ENCODE results near the gene TMEM9B. TPM values are rescaled to one million over a fixed set of nuclear protein-coding genes. Genes with fewer than 3 reads are reported as not detected.

TMEM9B gene
- total and polyA plus RNA-seq, 5 donors from 2014 or later = 38.7 to 147 (median 111) TPM

DNA sequence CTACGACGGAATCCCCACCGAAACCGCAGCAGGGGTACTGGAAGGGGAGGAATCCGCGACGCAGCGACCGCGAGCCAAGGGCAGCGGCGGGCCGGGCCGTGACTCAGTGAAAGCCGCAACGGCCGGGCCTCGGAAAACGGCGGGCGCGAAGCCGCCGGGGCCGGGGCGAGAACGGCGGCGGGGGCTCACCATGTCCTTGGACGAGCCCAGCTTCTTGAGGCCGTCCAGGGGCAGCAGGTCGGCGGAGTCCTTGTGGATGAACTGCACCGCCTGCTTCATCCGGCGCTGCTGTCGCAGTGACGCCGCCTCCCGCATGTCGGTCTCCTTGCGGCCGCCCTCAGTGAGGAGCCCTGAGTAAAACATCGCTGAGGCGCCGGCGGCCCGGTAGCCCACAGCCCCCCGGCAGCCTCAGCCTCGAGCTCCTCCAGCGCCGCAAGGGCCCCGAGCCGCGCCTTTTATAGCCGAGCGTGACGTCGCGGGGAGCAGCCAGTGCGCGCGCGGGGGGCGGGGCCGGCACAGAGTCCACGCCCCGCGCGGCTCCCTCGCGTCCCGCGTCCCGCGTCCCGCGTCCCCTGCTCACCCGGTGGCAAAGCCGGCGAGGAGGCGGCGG lies 39.4 kb upstream of the TMEM9B start, which contains the start of gene NRIP3:
Gene NRIP3 (minus strand): TSS at position 429 of the 610 bp plus-strand sequence. CDS start 66 bp downstream, at position 363.
- H3K27me3 Mint-ChIP-seq = peaks cover 80% of the 10 kb centered on the region
- H3K36me3 ChIP-seq (ENCODE audit: control insufficient read depth, insufficient read depth, low read length) = no peaks in the 10 kb centered on the region
- H3K27me3 ChIP-seq (ENCODE audit: control insufficient read depth, insufficient read depth, low read length) = peaks cover 58% of the 10 kb centered on the region
- peak; percentile 69 to 70 for ATAC-seq (ENCODE audit: low read depth in 2 of 2)
- no peaks in the 10 kb centered on the region for H3K9me3 ChIP-seq (ENCODE audit: control insufficient read depth in 2 of 2, low read length in 2 of 2)
- H3K9me3 Mint-ChIP-seq = peaks cover 0 to 5% (median 0%) of the 10 kb centered on the region in 7 donors
- no peak within 1 kb of the TSS for H3K27ac ChIP-seq (ENCODE audit: insufficient read depth, low read length, poor library complexity, severe bottlenecking)
- peak within 1 kb of the TSS; percentile 71 to 87 (median 80) for H3K4me3 Mint-ChIP-seq
- peaks cover 0 to 22% (median 7%) of the 10 kb centered on the region in 4 donors for H3K4me1 Mint-ChIP-seq
- H3K36me3 Mint-ChIP-seq = no peaks in the 10 kb centered on the region
- H3K27ac Mint-ChIP-seq = peak within 1 kb of the TSS in 2 of 3 donors; percentile 75 to 76
- peak within 1 kb of the TSS; percentile 73 for H3K4me3 ChIP-seq (ENCODE audit: low read depth, low read length)
- H3K4me1 ChIP-seq (ENCODE audit: control insufficient read depth, insufficient read depth, low read length, poor library complexity, severe bottlenecking) = peaks cover 20% of the 10 kb centered on the region
- peak; percentile 70 to 75 (median 74) for DNase-seq

DNA sequence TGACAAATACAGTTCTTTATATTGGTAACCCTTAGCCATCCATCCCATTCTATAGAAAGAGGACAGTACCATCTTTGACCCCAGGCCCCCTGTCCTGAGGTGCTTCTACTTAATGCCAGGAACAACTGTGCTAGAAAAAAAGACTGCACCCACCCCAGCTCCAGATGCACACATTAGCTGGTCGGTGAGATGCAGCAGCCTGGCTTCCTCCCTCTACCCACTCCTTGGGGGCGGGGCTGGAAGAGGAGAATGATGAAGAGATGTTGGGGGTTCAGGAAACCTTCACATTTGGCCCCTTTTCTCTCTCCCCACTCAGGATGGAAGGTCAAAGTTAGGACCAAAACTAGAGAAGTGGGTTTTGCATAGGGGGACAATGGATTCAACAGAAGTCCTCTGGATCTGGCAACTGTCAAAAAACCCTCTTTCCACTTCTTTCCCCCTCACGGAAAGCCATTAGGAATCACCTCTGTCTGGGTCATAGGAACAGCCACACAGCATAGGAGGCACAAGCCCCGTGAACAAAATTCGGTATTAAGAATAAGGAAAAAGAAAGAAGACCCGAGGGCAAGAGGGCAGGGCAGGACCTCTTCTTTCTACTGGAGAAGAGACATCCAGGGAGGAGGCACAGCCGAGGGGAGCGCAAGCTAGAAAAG lies 38.8 kb upstream of the TMEM9B start:
- ATAC-seq (ENCODE audit: low read depth in 2 of 2) = no peak
- Histone ChIP-seq H3K4me1 (ENCODE audit: control insufficient read depth, insufficient read depth, low read length, poor library complexity, severe bottlenecking) (peaks cover 20% of the 10 kb centered on the region), H3K27ac (ENCODE audit: insufficient read depth, low read length, poor library complexity, severe bottlenecking) (no peak overlapping the region), H3K27me3 (ENCODE audit: control insufficient read depth, insufficient read depth, low read length) (peaks cover 54% of the 10 kb centered on the region), H3K9me3 (ENCODE audit: control insufficient read depth in 2 of 2, low read length in 2 of 2) (no peaks in the 10 kb centered on the region), H3K36me3 (ENCODE audit: control insufficient read depth, insufficient read depth, low read length) (no peaks in the 10 kb centered on the region), H3K4me3 (ENCODE audit: low read depth, low read length) (peak overlapping the region; percentile 73)
- Mint-ChIP-seq H3K4me3 (peak overlapping the region; percentile 52 to 87 (median 74)), H3K9me3 (peaks cover 0 to 5% (median 0%) of the 10 kb centered on the region in 7 donors), H3K4me1 (peaks cover 0 to 22% (median 7%) of the 10 kb centered on the region in 4 donors), H3K27me3 (peaks cover 81% of the 10 kb centered on the region), H3K27ac (peak overlapping the region in 2 of 3 donors; percentile 75 to 76), H3K36me3 (no peaks in the 10 kb centered on the region)
- DNase-seq = no peak

DNA sequence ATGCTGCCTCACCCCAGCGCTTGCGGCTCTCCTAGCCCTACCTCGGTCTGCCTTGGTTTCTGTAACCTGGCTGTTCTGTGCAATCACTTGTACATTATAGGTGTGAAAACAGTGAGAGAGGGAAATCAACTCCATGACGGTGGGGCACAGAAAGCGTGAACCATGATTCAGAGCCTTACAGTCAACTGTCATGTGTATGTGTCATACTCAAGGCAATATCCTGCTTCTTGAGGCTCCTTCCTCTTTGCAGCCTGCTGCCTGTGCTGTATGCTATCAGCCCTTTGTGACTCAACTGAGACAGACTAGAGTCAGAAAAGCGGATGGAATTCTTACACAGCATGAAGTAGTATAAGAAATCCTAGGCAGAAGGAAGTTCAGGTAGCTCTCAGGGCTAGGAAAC lies 37.5 kb upstream of the TMEM9B start:
- Histone ChIP-seq H3K36me3 (ENCODE audit: control insufficient read depth, insufficient read depth, low read length) (no peaks in the 10 kb centered on the region), H3K27me3 (ENCODE audit: control insufficient read depth, insufficient read depth, low read length) (peaks cover 50% of the 10 kb centered on the region), H3K4me1 (ENCODE audit: control insufficient read depth, insufficient read depth, low read length, poor library complexity, severe bottlenecking) (peaks cover 20% of the 10 kb centered on the region), H3K4me3 (ENCODE audit: low read depth, low read length) (no peak overlapping the region), H3K27ac (ENCODE audit: insufficient read depth, low read length, poor library complexity, severe bottlenecking) (no peak overlapping the region), H3K9me3 (ENCODE audit: control insufficient read depth in 2 of 2, low read length in 2 of 2) (no peaks in the 10 kb centered on the region)
- ATAC-seq (ENCODE audit: low read depth in 2 of 2) (peak; percentile 68 to 75), DNase-seq (peak in 1 of 3 donors; percentile 48)
- peaks cover 0 to 22% (median 7%) of the 10 kb centered on the region in 4 donors for H3K4me1 Mint-ChIP-seq
- peaks cover 0 to 5% (median 0%) of the 10 kb centered on the region in 7 donors for H3K9me3 Mint-ChIP-seq
- peaks cover 76% of the 10 kb centered on the region for H3K27me3 Mint-ChIP-seq
- H3K27ac Mint-ChIP-seq = no peak overlapping the region
- H3K4me3 Mint-ChIP-seq = peak overlapping the region in 1 of 4 donors; percentile 67
- no peaks in the 10 kb centered on the region for H3K36me3 Mint-ChIP-seq

DNA sequence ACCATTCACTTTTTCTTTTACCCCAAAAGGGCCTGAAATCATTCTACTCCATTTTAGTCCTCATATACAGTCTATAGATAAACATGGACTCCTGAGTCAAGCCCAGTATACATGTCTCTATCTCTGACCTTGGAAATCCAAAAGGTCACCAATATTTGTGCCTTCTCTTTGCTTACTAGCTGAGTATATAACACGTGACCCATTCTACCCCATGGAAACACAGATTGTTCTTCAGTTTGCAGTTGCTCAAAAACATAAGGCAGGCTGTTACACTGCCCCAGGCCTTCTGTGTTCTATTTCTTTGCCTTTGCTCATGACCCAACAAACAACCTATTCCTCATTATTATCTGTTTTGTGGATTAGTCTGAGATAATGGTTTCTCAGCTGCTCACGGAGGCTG lies 33.8 kb upstream of the TMEM9B start:
- peaks cover 43% of the 10 kb centered on the region for H3K27me3 ChIP-seq (ENCODE audit: control insufficient read depth, insufficient read depth, low read length)
- ATAC-seq (ENCODE audit: low read depth in 2 of 2) (no peak), DNase-seq (no peak)
- H3K36me3 Mint-ChIP-seq = no peaks in the 10 kb centered on the region
- no peak overlapping the region for H3K4me3 Mint-ChIP-seq
- H3K27ac Mint-ChIP-seq = no peak overlapping the region
- peaks cover 58% of the 10 kb centered on the region for H3K27me3 Mint-ChIP-seq
- H3K4me1 ChIP-seq (ENCODE audit: control insufficient read depth, insufficient read depth, low read length, poor library complexity, severe bottlenecking) = peaks cover 3% of the 10 kb centered on the region
- H3K4me3 ChIP-seq (ENCODE audit: low read depth, low read length) = no peak overlapping the region
- H3K9me3 Mint-ChIP-seq = no peaks in the 10 kb centered on the region
- H3K4me1 Mint-ChIP-seq = peaks cover 0 to 7% (median 0%) of the 10 kb centered on the region in 4 donors
- no peaks in the 10 kb centered on the region for H3K9me3 ChIP-seq (ENCODE audit: control insufficient read depth in 2 of 2, low read length in 2 of 2)
- H3K27ac ChIP-seq (ENCODE audit: insufficient read depth, low read length, poor library complexity, severe bottlenecking) = no peak overlapping the region
- no peaks in the 10 kb centered on the region for H3K36me3 ChIP-seq (ENCODE audit: control insufficient read depth, insufficient read depth, low read length)

DNA sequence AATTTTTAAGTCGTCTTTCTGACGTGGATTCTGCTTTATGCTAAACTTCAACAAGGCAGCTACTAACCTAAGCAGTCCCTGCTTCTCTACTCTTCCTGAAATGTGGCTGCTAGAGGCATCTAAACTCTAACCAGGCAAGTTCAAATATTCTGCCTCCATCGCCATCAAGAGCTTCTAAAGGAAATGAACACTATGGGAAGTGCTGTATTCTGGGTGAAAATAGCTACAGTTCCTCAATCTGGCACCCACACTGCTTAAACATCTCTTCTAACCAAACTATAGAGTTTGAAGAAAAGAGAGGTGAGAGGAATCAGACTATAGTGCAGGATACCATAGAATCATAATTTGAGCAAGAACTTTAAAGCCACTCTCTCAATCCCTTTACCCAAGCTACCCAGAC lies 33.2 kb upstream of the TMEM9B start:
- Mint-ChIP-seq H3K9me3 (no peaks in the 10 kb centered on the region), H3K4me3 (no peak overlapping the region), H3K27ac (no peak overlapping the region), H3K27me3 (peaks cover 59% of the 10 kb centered on the region), H3K4me1 (peaks cover 0 to 2% (median 0%) of the 10 kb centered on the region in 4 donors), H3K36me3 (no peaks in the 10 kb centered on the region)
- no peak for DNase-seq
- H3K9me3 ChIP-seq (ENCODE audit: control insufficient read depth in 2 of 2, low read length in 2 of 2) = no peaks in the 10 kb centered on the region
- no peak overlapping the region for H3K4me3 ChIP-seq (ENCODE audit: low read depth, low read length)
- no peaks in the 10 kb centered on the region for H3K36me3 ChIP-seq (ENCODE audit: control insufficient read depth, insufficient read depth, low read length)
- no peak for ATAC-seq (ENCODE audit: low read depth in 2 of 2)
- H3K27ac ChIP-seq (ENCODE audit: insufficient read depth, low read length, poor library complexity, severe bottlenecking) = no peak overlapping the region
- peaks cover 39% of the 10 kb centered on the region for H3K27me3 ChIP-seq (ENCODE audit: control insufficient read depth, insufficient read depth, low read length)
- no peaks in the 10 kb centered on the region for H3K4me1 ChIP-seq (ENCODE audit: control insufficient read depth, insufficient read depth, low read length, poor library complexity, severe bottlenecking)

DNA sequence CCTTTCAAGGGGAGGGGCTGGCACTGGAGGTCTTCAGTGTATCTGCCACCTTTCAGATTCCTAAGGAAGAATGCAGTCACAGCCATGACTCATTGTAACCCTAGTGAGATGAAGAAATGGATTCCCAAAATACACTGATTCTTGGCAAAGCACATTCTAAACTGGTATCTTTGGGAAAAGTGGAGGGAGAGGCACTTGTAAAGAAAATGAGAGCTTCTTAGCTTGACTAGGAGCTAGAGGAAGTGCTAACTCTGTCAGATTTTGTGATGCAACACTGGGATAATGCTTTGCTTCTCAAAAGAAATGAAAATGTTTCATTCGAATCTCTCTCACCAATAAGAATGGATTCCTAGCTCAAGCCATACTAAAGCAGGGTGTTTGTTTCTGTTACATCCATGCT lies 25.2 kb upstream of the TMEM9B start:
- Mint-ChIP-seq H3K4me1 (no peaks in the 10 kb centered on the region), H3K4me3 (no peak overlapping the region), H3K9me3 (no peaks in the 10 kb centered on the region), H3K27ac (no peak overlapping the region), H3K27me3 (peaks cover 36% of the 10 kb centered on the region), H3K36me3 (no peaks in the 10 kb centered on the region)
- Histone ChIP-seq H3K4me1 (ENCODE audit: control insufficient read depth, insufficient read depth, low read length, poor library complexity, severe bottlenecking) (no peaks in the 10 kb centered on the region), H3K36me3 (ENCODE audit: control insufficient read depth, insufficient read depth, low read length) (no peaks in the 10 kb centered on the region), H3K9me3 (ENCODE audit: control insufficient read depth in 2 of 2, low read length in 2 of 2) (no peaks in the 10 kb centered on the region), H3K4me3 (ENCODE audit: low read depth, low read length) (no peak overlapping the region), H3K27me3 (ENCODE audit: control insufficient read depth, insufficient read depth, low read length) (peaks cover 20% of the 10 kb centered on the region), H3K27ac (ENCODE audit: insufficient read depth, low read length, poor library complexity, severe bottlenecking) (no peak overlapping the region)
- no peak for ATAC-seq (ENCODE audit: low read depth in 2 of 2)
- DNase-seq = no peak

DNA sequence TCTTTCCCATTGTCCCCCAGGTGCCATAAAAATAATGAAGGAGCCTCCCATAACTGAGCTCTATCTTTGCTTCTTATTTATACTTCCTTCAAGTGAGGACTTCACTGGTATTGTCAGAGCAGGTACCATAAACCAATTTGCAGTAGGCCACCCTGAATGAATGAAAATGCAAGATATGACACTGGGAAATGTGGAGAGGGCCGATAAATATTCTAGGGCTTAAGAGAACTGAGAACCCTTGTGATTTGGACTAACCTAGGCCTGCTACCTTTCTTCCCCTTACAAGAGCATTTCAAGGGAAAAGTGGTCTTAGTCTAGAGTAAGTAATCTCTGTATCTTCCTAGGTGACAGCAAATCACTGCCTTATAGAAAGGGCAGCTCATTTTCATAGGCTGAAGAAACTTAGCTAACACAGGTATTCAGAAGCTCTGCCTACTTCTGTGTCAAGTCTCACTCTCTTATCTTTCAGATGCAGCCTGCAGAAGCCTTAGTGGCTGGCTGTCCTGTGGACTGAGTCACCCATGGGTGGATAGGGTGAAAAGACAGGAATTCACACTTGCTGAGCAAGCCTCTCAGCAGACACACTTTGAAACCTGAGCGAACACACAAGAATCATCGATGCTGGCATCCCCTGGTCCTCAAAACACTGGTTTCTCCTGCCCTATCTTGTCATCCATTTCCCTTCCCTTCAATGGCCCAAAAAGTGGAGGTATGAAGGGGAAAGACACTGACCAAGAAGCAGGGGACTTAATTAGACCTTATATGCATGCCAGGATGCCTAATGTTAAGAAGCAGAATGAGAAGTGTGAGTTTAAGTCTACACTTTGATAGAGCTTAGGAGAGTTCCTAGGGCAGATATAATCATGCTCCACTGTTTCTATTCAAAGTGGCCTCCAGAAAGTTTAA lies 24.3 kb upstream of the TMEM9B start:
- Histone ChIP-seq H3K27me3 (ENCODE audit: control insufficient read depth, insufficient read depth, low read length) (peaks cover 18% of the 10 kb centered on the region), H3K27ac (ENCODE audit: insufficient read depth, low read length, poor library complexity, severe bottlenecking) (no peak overlapping the region), H3K9me3 (ENCODE audit: control insufficient read depth in 2 of 2, low read length in 2 of 2) (no peaks in the 10 kb centered on the region), H3K36me3 (ENCODE audit: control insufficient read depth, insufficient read depth, low read length) (no peaks in the 10 kb centered on the region), H3K4me1 (ENCODE audit: control insufficient read depth, insufficient read depth, low read length, poor library complexity, severe bottlenecking) (no peaks in the 10 kb centered on the region), H3K4me3 (ENCODE audit: low read depth, low read length) (no peak overlapping the region)
- no peaks in the 10 kb centered on the region for H3K36me3 Mint-ChIP-seq
- no peaks in the 10 kb centered on the region for H3K4me1 Mint-ChIP-seq
- no peak overlapping the region for H3K4me3 Mint-ChIP-seq
- ATAC-seq (ENCODE audit: low read depth in 2 of 2) = no peak
- no peak for DNase-seq
- peaks cover 36% of the 10 kb centered on the region for H3K27me3 Mint-ChIP-seq
- H3K27ac Mint-ChIP-seq = no peak overlapping the region
- no peaks in the 10 kb centered on the region for H3K9me3 Mint-ChIP-seq
